Spinal cord (tissue), 10 donors: ENCODE measurements around the gene HMCES. TPM values are rescaled to one million over a fixed set of nuclear protein-coding genes. Genes with fewer than 3 reads are reported as not detected.
A peak's percentile ranks its signal among the peaks of the same experiment; 100 is the strongest.
"Not testable (repeated sequence)": the region's sequence is repeated elsewhere in the genome, so short reads cannot be mapped to it uniquely, and the experiment has no call there.

Source experiments
- DNase-seq, 6 donors: peaks; one replicate each; pipeline versions ENCODE4 v3.0.0 to v3.0.0-alpha.2; 2013 to 2015; ENCODE audit warnings: low spot score in 6 of 6, low read depth in 4 of 6
- H3K27ac ChIP-seq: one replicate; pipeline ENCODE4 v1.5.1; 2013; ENCODE audit warnings: low read depth, low read length, control low read depth
- H3K27me3 ChIP-seq: one replicate; pipeline ENCODE4 v1.6.1; 2013; ENCODE audit warnings: low read length; ENCODE audit not compliant: control insufficient read depth, insufficient read depth
- H3K36me3 ChIP-seq: one replicate; pipeline ENCODE4 v1.6.1; 2013; ENCODE audit warnings: low read length; ENCODE audit not compliant: control insufficient read depth, insufficient read depth
- H3K4me1 ChIP-seq: one replicate; pipeline ENCODE4 v1.6.1; 2013; ENCODE audit warnings: low read length; ENCODE audit not compliant: control insufficient read depth, insufficient read depth
- H3K4me3 ChIP-seq: one replicate; pipeline ENCODE4 v1.5.1; 2013; ENCODE audit warnings: low read depth, low read length, control low read depth
- H3K9me3 ChIP-seq: one replicate; pipeline ENCODE4 v1.6.1; 2013; ENCODE audit warnings: low read length; ENCODE audit not compliant: control insufficient read depth, insufficient read depth
- WGBS: methylation state at CpG from one replicate; pipeline ENCODE4 v1.1.5; 2013; ENCODE audit warnings: missing lambda C conversion rate; ENCODE audit not compliant: insufficient coverage; 5-methylcytosine and 5-hydroxymethylcytosine counted together
- polyA plus RNA-seq, 2 donors: library from polyadenylated mRNA; unstranded; fragments of 120-200 nt; gene quantifications; one replicate each; pipeline ENCODE4 v1.2.1, GENCODE V29; 2013; ENCODE audit not compliant: insufficient read length in 2 of 2
- total RNA-seq, 2 donors: library from RNA; depleted of rRNA in 1 of 2; stranded (reverse); fragments of 120-200 nt in 1 of 2; fragments of >200 nt in 1 of 2; gene quantifications; one replicate each; pipeline versions ENCODE4 v1.2.3 to v1.2.4, GENCODE V29; 2013 to 2014
- donor health status: healthy.

The HMCES gene
- total and polyA plus RNA-seq, 4 donors, result 23.6 to 52.7 (median 35.8) TPM

GRCh38 chr3:129341331-129342141, 62.9 kb downstream of the HMCES start:
- peaks cover 15% of the 10 kb centered on the region for H3K27me3 ChIP-seq
- H3K9me3 ChIP-seq, result no peaks in the 10 kb centered on the region
- H3K27ac ChIP-seq, result no peak overlapping the region
- H3K4me3 ChIP-seq, result no peak overlapping the region
- H3K4me1 ChIP-seq, result peaks cover 14% of the 10 kb centered on the region
- no peak for DNase-seq
- 79% methylated on average over 9 of the region's 10 CpGs for WGBS
- no peaks in the 10 kb centered on the region for H3K36me3 ChIP-seq

DNA sequence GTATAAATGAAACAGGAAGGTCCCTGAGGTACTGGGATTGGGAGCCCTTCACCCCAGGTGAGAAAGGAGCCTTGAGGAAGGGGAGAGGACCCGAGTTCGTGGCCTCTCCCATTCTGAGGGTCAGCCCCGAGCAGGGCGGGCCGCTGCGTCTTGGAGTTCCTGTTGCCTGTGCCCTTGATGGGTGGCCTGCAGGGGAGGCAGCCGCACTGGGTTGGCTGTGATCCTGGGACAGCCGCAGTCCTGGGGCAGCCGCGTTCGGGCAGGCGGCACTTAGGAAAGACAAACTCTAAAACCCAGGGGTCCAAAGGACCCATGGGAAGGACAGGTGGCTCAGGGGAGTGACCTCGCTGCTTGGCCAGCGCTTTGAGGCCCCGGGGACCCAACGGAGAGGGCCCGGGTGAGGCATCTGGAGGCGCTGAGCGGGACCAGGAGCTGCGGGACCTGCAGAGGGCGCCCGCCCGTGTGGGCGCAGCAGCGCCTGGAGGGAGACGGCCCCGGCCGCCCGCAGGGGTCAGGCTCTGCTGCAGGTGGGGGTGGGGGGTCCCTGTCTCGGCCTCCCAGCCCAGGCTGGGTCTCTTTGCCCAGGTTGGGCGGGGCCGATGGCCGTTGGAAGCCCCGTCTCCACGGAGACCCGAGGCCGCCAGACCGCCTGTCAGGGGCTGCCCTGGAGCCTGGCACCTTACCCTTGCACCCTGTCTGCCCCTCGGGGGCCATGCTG, 65.1 kb downstream of the HMCES start:
- Histone ChIP-seq H3K4me3 (no peak overlapping the region), H3K9me3 (no peaks in the 10 kb centered on the region), H3K4me1 (peaks cover 22% of the 10 kb centered on the region), H3K27ac (no peak overlapping the region), H3K27me3 (peaks cover 15% of the 10 kb centered on the region), H3K36me3 (no peaks in the 10 kb centered on the region)
- 7% methylated on average over 38 of the region's 39 CpGs for WGBS
- peak in 1 of 6 donors; percentile 21 for DNase-seq

GRCh38 chr3:129344540-129345220, 66.0 kb downstream of the HMCES start:
- peaks cover 22% of the 10 kb centered on the region for H3K4me1 ChIP-seq
- no peaks in the 10 kb centered on the region for H3K36me3 ChIP-seq
- WGBS, result 40% methylated on average over 8 of the region's 13 CpGs
- no peaks in the 10 kb centered on the region for H3K9me3 ChIP-seq
- no peak overlapping the region for H3K4me3 ChIP-seq
- H3K27ac ChIP-seq, result no peak overlapping the region
- H3K27me3 ChIP-seq, result peaks cover 15% of the 10 kb centered on the region
- no peak for DNase-seq

- no peak for DNase-seq
- WGBS, result 94% methylated on average over 5 of the region's 7 CpGs
- H3K36me3 ChIP-seq, result no peaks in the 10 kb centered on the region
- no peaks in the 10 kb centered on the region for H3K9me3 ChIP-seq
- peaks cover 22% of the 10 kb centered on the region for H3K4me1 ChIP-seq
- H3K27me3 ChIP-seq, result peaks cover 15% of the 10 kb centered on the region
- H3K27ac ChIP-seq, result no peak overlapping the region
- no peak overlapping the region for H3K4me3 ChIP-seq
These were observed 66.6 kb downstream of the HMCES start for GRCh38 chr3:129345281-129345680.

- Histone ChIP-seq H3K9me3 (no peaks in the 10 kb centered on the region), H3K4me3 (no peak overlapping the region), H3K36me3 (no peaks in the 10 kb centered on the region), H3K27ac (no peak overlapping the region), H3K4me1 (peaks cover 22% of the 10 kb centered on the region), H3K27me3 (peaks cover 15% of the 10 kb centered on the region)
- 78% methylated on average over 3 of the region's 3 CpGs for WGBS
- DNase-seq, result peak in 1 of 6 donors; percentile 37
These were observed 67.3 kb downstream of the HMCES start for GRCh38 chr3:129345971-129346370.

DNA sequence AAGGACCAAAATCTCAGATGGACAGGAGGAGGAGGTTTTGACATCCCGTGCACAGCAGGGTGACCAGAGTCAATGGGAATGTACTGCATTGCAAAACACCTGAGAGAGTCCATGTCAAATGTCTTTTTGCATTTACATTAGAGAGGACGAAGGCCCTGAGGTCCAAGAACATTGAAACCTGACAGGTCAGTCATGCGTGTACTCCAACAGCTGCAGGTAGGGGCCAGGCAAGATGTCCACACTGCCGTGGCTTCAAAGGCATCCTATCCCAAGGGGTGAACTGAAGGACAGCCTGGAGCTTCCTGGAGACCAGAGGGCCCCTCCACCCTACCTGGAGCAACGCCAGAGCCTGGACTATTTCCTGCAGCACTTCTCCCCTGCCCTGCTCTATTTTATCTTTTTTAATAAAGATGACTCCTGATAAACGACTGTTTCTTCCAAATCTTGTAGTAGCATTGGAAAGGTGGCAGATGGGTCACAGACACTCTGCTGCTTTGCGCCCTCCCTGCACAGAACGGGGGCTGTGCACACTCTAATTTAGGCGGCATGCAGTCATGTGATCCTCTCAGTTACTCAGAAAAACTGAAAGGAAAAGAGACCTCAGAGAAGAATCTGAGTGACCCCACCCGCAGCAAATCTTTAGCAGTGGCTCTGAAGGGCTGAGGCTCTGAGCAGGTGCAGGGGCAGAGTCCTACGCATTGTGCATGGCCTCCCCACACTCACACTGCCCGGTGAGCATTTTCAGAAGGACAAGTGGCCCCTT, 68.2 kb downstream of the HMCES start:
- DNase-seq, result no peak
- H3K27me3 ChIP-seq, result peaks cover 15% of the 10 kb centered on the region
- H3K9me3 ChIP-seq, result no peaks in the 10 kb centered on the region
- H3K27ac ChIP-seq, result no peak overlapping the region
- no peaks in the 10 kb centered on the region for H3K36me3 ChIP-seq
- 55% methylated on average over 10 of the region's 12 CpGs for WGBS
- peaks cover 22% of the 10 kb centered on the region for H3K4me1 ChIP-seq
- H3K4me3 ChIP-seq, result no peak overlapping the region

- Histone ChIP-seq H3K27me3 (peaks cover 15% of the 10 kb centered on the region), H3K4me1 (peaks cover 22% of the 10 kb centered on the region), H3K27ac (no peak overlapping the region), H3K9me3 (no peaks in the 10 kb centered on the region), H3K4me3 (no peak overlapping the region), H3K36me3 (no peaks in the 10 kb centered on the region)
- DNase-seq, result no peak
- WGBS, result 76% methylated on average over 8 of the region's 8 CpGs
These were observed 68.8 kb downstream of the HMCES start for GRCh38 chr3:129347458-129347845.

GRCh38 chr3:129348734-129349133, 70.1 kb downstream of the HMCES start:
- peaks cover 9% of the 10 kb centered on the region for H3K27me3 ChIP-seq
- H3K36me3 ChIP-seq, result no peaks in the 10 kb centered on the region
- peaks cover 19% of the 10 kb centered on the region for H3K4me1 ChIP-seq
- no peak overlapping the region for H3K27ac ChIP-seq
- no peak for DNase-seq
- no peak overlapping the region for H3K4me3 ChIP-seq
- H3K9me3 ChIP-seq, result no peaks in the 10 kb centered on the region
- 93% methylated on average over 2 of the region's 3 CpGs for WGBS

DNA sequence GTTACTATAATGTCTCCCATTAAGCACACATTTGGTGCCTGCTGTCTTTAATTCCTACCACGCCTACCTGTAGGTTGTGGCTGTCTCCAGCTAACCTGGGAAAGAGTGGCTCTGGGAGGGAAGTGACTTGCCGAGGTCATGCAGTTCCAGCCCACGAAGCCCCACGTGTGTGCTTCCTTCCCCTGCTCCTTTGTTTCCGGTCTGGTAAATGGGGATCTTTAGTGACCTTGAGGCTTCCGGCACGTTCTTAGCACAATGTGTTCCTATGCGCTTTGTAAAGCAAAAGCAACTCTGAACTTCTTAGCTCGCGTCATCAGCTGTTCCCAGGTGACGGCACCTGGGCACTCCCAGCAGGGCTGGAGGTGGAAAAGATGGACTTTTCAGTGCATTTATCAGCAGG, 70.5 kb downstream of the HMCES start:
- H3K4me3 ChIP-seq, H3K9me3 ChIP-seq, DNase-seq, H3K36me3 ChIP-seq, H3K27me3 ChIP-seq, H3K27ac ChIP-seq: not testable (repeated sequence)
- H3K4me1 ChIP-seq, result peaks cover 15% of the 10 kb centered on the region
- WGBS, result no CpG with 5 or more reads among the region's 11 CpGs
